HT-29 (cell line): ENCODE data around the gene PDHB. TPM values are rescaled to one million over a fixed set of nuclear protein-coding genes. Genes with fewer than 3 reads are reported as not detected.

Experiments
- DNase-seq: peaks from one replicate; pipeline ENCODE4 v3.0.0-alpha.2; 2015; ENCODE audit warnings: low spot score
- total RNA-seq: library from RNA; depleted of rRNA; stranded (reverse); fragments of >200 nt; shearing (Covaris generic); gene quantifications from 2 replicates; pipeline ENCODE4 v1.2.3, GENCODE V29; 2014; rRNA removed

Gene PDHB
- total RNA-seq, 1 experiment from 2014 or later, result 34.2 TPM

- no peak for DNase-seq
These were observed 30.0 kb downstream of the PDHB start for GRCh38 chr3:58403513-58404109.

- no peak for DNase-seq
These were observed 34.8 kb downstream of the PDHB start for GRCh38 chr3:58398669-58399333.

- DNase-seq, result no peak
These were observed 39.3 kb downstream of the PDHB start for GRCh38 chr3:58394339-58394738.

- DNase-seq, result no peak
These were observed 41.5 kb downstream of the PDHB start for GRCh38 chr3:58392181-58392580.

- DNase-seq, result no peak
These were observed 42.3 kb downstream of the PDHB start for GRCh38 chr3:58391156-58391865.

- no peak for DNase-seq
These were observed 45.0 kb downstream of the PDHB start for GRCh38 chr3:58388550-58389091.

GRCh38 chr3:58387650-58388546, 45.7 kb downstream of the PDHB start:
- no peak for DNase-seq

- DNase-seq, result no peak
These were observed 46.8 kb downstream of the PDHB start for GRCh38 chr3:58386626-58387365.

- DNase-seq, result no peak
These were observed 49.1 kb downstream of the PDHB start for GRCh38 chr3:58384381-58385090.

GRCh38 chr3:58383904-58384303, 49.7 kb downstream of the PDHB start:
- DNase-seq, result no peak

- no peak for DNase-seq
These were observed 50.2 kb downstream of the PDHB start for GRCh38 chr3:58383476-58383875.

- DNase-seq, result no peak
These were observed 54.1 kb downstream of the PDHB start for GRCh38 chr3:58379351-58380073.

GRCh38 chr3:58377750-58378149, 55.9 kb downstream of the PDHB start:
- DNase-seq, result no peak

Other genes with a start within 250 kb of the PDHB start
- not detected in 2 replicates for gene DNASE1L3, start 222.9 kb downstream of the PDHB start, total RNA-seq
- gene ABHD6, start 196.0 kb downstream of the PDHB start, total RNA-seq, result 6.1 and 10.5 TPM in 2 replicates
- gene RPP14, start 127.6 kb downstream of the PDHB start, total RNA-seq, result 6.5 and 8.1 TPM in 2 replicates
- 0.34 and 1.3 TPM in 2 replicates for gene HTD2, start 127.3 kb downstream of the PDHB start, total RNA-seq
- 0.23 and 0.89 TPM in 2 replicates for gene PXK, start 100.9 kb downstream of the PDHB start, total RNA-seq
- 1.2 and 1.3 TPM in 2 replicates for gene KCTD6, start 58.3 kb upstream of the PDHB start, total RNA-seq
- not detected in 2 replicates for gene ACOX2, start 103.4 kb upstream of the PDHB start, total RNA-seq
- gene FAM107A, start 143.6 kb upstream of the PDHB start, total RNA-seq, result 0.10 TPM in 1 of 2 replicates, not detected in the other
- 50.2 and 58.0 TPM in 2 replicates for gene FAM3D, start 232.9 kb upstream of the PDHB start, total RNA-seq